ENCODE data around the gene COL5A1. TPM values are rescaled to one million over a fixed set of nuclear protein-coding genes. Genes with fewer than 3 reads are reported as not detected.

COL5A1 gene
- total RNA-seq, 1 donor from 2014 or later: 6.1 TPM

- Histone ChIP-seq H3F3A (ENCODE audit: low read depth) (peaks cover 14% of the 10 kb centered on the region), H2AFZ (replicated peaks) (no peak overlapping the region), H3K9me3 (ENCODE audit: low read depth) (no peaks in the 10 kb centered on the region), H3K9ac (no peak overlapping the region), H3K4me1 (no peaks in the 10 kb centered on the region), H3K27me3 (no peaks in the 10 kb centered on the region), H3K36me3 (no peaks in the 10 kb centered on the region), H3K4me2 (no peak overlapping the region), H3K4me3 (no peak overlapping the region), H3K79me2 (ENCODE audit: low read depth) (no peaks in the 10 kb centered on the region), H4K20me1 (ENCODE audit: low read depth) (no peaks in the 10 kb centered on the region), H3K27ac (no peak overlapping the region)
- peaks cover 2% of the 10 kb centered on the region for H3K27me3 Mint-ChIP-seq (ENCODE audit: insufficient read depth, low read depth)
- no peak overlapping the region for H3K4me3 Mint-ChIP-seq
- peaks cover 6% of the 10 kb centered on the region for H3K36me3 Mint-ChIP-seq
- H3K27ac Mint-ChIP-seq: no peak overlapping the region
- no peak for TF ChIP-seq EZH2 (IDR thresholded peaks at IDR 0.05)
- no peak for TF ChIP-seq EZH2phosphoT487 (IDR thresholded peaks at IDR 0.05)
- no peak for TF ChIP-seq CTCF (IDR thresholded peaks at IDR 0.05)
- H3K4me1 Mint-ChIP-seq: peaks cover 1% of the 10 kb centered on the region
- no peaks in the 10 kb centered on the region for H3K9me3 Mint-ChIP-seq
- no peak for DNase-seq (ENCODE audit: low spot score)
Measured at GRCh38 chr9:134748591-134748990, 107.0 kb downstream of the COL5A1 start.

GRCh38 chr9:134750450-134751155, 109.0 kb downstream of the COL5A1 start:
- Mint-ChIP-seq H3K27me3 (ENCODE audit: insufficient read depth, low read depth) (peaks cover 2% of the 10 kb centered on the region), H3K9me3 (no peaks in the 10 kb centered on the region), H3K4me1 (no peaks in the 10 kb centered on the region), H3K4me3 (no peak overlapping the region), H3K27ac (no peak overlapping the region), H3K36me3 (peaks cover 6% of the 10 kb centered on the region)
- Histone ChIP-seq H3K4me3 (no peak overlapping the region), H3K4me1 (no peaks in the 10 kb centered on the region), H3K9me3 (ENCODE audit: low read depth) (no peaks in the 10 kb centered on the region), H3K79me2 (ENCODE audit: low read depth) (no peaks in the 10 kb centered on the region), H3K36me3 (no peaks in the 10 kb centered on the region), H3K27me3 (no peaks in the 10 kb centered on the region), H3F3A (ENCODE audit: low read depth) (peaks cover 12% of the 10 kb centered on the region), H3K27ac (no peak overlapping the region), H2AFZ (replicated peaks) (no peak overlapping the region), H3K9ac (no peak overlapping the region), H3K4me2 (no peak overlapping the region), H4K20me1 (ENCODE audit: low read depth) (no peaks in the 10 kb centered on the region)
- no peak for DNase-seq (ENCODE audit: low spot score)
- TF ChIP-seq EZH2phosphoT487 (IDR thresholded peaks at IDR 0.05): no peak
- no peak for TF ChIP-seq CTCF (IDR thresholded peaks at IDR 0.05)
- no peak for TF ChIP-seq EZH2 (IDR thresholded peaks at IDR 0.05)

- DNase-seq (ENCODE audit: low spot score): no peak
- Histone ChIP-seq H3K27me3 (no peaks in the 10 kb centered on the region), H3F3A (ENCODE audit: low read depth) (peaks cover 12% of the 10 kb centered on the region), H2AFZ (replicated peaks) (no peak overlapping the region), H3K9ac (no peak overlapping the region), H3K9me3 (ENCODE audit: low read depth) (no peaks in the 10 kb centered on the region), H3K27ac (no peak overlapping the region), H3K4me2 (no peak overlapping the region), H3K4me3 (no peak overlapping the region), H3K36me3 (no peaks in the 10 kb centered on the region), H4K20me1 (ENCODE audit: low read depth) (no peaks in the 10 kb centered on the region), H3K79me2 (ENCODE audit: low read depth) (no peaks in the 10 kb centered on the region), H3K4me1 (no peaks in the 10 kb centered on the region)
- H3K27ac Mint-ChIP-seq: no peak overlapping the region
- no peak for TF ChIP-seq CTCF (IDR thresholded peaks at IDR 0.05)
- TF ChIP-seq EZH2phosphoT487 (IDR thresholded peaks at IDR 0.05): no peak
- no peak for TF ChIP-seq EZH2 (IDR thresholded peaks at IDR 0.05)
- H3K4me3 Mint-ChIP-seq: no peak overlapping the region
- H3K9me3 Mint-ChIP-seq: no peaks in the 10 kb centered on the region
- no peaks in the 10 kb centered on the region for H3K4me1 Mint-ChIP-seq
- no peaks in the 10 kb centered on the region for H3K27me3 Mint-ChIP-seq (ENCODE audit: insufficient read depth, low read depth)
- H3K36me3 Mint-ChIP-seq: peaks cover 6% of the 10 kb centered on the region
Measured at GRCh38 chr9:134751622-134752021, 110.0 kb downstream of the COL5A1 start.
